OCI-M2 (cell line): Measurements from ENCODE around the gene ARFRP1.

Experiments used
- DNase-seq: peaks from one replicate; lab custom pipeline; 2025; ENCODE audit not compliant: unreplicated experiment; lab: John Stamatoyannopoulos, UW

Gene ARFRP1

GRCh38 chr20:63702036-63702665 lies 5.6 kb downstream of the ARFRP1 start:
- DNase-seq = no peak

- DNase-seq = no peak
Measured at GRCh38 chr20:63701329-63702035, 6.3 kb downstream of the ARFRP1 start.

- no peak for DNase-seq
Measured at GRCh38 chr20:63701051-63701328, 6.8 kb downstream of the ARFRP1 start.

GRCh38 chr20:63700199-63701050 lies 7.4 kb downstream of the ARFRP1 start:
- DNase-seq = no peak

- DNase-seq = no peak
Measured at GRCh38 chr20:63699466-63700198, 8.1 kb downstream of the ARFRP1 start.

GRCh38 chr20:63698739-63699465 lies 8.9 kb downstream of the ARFRP1 start:
- no peak for DNase-seq

GRCh38 chr20:63697868-63698545 lies 9.8 kb downstream of the ARFRP1 start:
- no peak for DNase-seq

GRCh38 chr20:63697357-63697867 lies 10.4 kb downstream of the ARFRP1 start:
- no peak for DNase-seq

- no peak for DNase-seq
Measured at GRCh38 chr20:63696628-63697356, 11.0 kb downstream of the ARFRP1 start, which contains the start of gene TNFRSF6B. Gene TNFRSF6B, plus strand, starts transcription at chr20:63696652. Its CDS starts 116 bp downstream, at chr20:63696768.

GRCh38 chr20:63696306-63696627 lies 11.5 kb downstream of the ARFRP1 start:
- no peak for DNase-seq

GRCh38 chr20:63695424-63696305 lies 12.1 kb downstream of the ARFRP1 start:
- no peak for DNase-seq

GRCh38 chr20:63694584-63695423 lies 13.0 kb downstream of the ARFRP1 start:
- DNase-seq = no peak

GRCh38 chr20:63693733-63694583 lies 13.8 kb downstream of the ARFRP1 start:
- DNase-seq = no peak

GRCh38 chr20:63693083-63693732 lies 14.6 kb downstream of the ARFRP1 start:
- no peak for DNase-seq

GRCh38 chr20:63692436-63693082 lies 15.2 kb downstream of the ARFRP1 start:
- DNase-seq = no peak
